Measurements from ENCODE around the gene TNS3. TPM values are rescaled to one million over a fixed set of nuclear protein-coding genes. Genes with fewer than 3 reads are reported as not detected.

TNS3 gene
- total RNA-seq, 1 experiment from 2014 or later, result 533 TPM

GRCh38 chr7:47475880-47476227, 106.1 kb downstream of the TNS3 start:
- ChIA-PET CTCF (no interaction called here), POLR2A (interaction anchor here (0.7 kb wide), 1 partner anchor 9 kb away, joined by 3 read pairs; no protein-coding TSS in a partner anchor)
- no peak for TF ChIP-seq SIN3A (IDR thresholded peaks at IDR 0.05; ENCODE audit: borderline replicate concordance, insufficient read depth, low read depth, low read length)
- TF ChIP-seq, protein P1, sequence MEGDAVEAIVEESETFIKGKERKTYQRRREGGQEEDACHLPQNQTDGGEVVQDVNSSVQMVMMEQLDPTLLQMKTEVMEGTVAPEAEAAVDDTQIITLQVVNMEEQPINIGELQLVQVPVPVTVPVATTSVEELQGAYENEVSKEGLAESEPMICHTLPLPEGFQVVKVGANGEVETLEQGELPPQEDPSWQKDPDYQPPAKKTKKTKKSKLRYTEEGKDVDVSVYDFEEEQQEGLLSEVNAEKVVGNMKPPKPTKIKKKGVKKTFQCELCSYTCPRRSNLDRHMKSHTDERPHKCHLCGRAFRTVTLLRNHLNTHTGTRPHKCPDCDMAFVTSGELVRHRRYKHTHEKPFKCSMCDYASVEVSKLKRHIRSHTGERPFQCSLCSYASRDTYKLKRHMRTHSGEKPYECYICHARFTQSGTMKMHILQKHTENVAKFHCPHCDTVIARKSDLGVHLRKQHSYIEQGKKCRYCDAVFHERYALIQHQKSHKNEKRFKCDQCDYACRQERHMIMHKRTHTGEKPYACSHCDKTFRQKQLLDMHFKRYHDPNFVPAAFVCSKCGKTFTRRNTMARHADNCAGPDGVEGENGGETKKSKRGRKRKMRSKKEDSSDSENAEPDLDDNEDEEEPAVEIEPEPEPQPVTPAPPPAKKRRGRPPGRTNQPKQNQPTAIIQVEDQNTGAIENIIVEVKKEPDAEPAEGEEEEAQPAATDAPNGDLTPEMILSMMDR (IDR thresholded peaks at IDR 0.05), result no peak
- no peak for TF ChIP-seq TCF7L2 (IDR thresholded peaks at IDR 0.05; ENCODE audit: low read depth, low read length)
- TF ChIP-seq, protein P2, sequence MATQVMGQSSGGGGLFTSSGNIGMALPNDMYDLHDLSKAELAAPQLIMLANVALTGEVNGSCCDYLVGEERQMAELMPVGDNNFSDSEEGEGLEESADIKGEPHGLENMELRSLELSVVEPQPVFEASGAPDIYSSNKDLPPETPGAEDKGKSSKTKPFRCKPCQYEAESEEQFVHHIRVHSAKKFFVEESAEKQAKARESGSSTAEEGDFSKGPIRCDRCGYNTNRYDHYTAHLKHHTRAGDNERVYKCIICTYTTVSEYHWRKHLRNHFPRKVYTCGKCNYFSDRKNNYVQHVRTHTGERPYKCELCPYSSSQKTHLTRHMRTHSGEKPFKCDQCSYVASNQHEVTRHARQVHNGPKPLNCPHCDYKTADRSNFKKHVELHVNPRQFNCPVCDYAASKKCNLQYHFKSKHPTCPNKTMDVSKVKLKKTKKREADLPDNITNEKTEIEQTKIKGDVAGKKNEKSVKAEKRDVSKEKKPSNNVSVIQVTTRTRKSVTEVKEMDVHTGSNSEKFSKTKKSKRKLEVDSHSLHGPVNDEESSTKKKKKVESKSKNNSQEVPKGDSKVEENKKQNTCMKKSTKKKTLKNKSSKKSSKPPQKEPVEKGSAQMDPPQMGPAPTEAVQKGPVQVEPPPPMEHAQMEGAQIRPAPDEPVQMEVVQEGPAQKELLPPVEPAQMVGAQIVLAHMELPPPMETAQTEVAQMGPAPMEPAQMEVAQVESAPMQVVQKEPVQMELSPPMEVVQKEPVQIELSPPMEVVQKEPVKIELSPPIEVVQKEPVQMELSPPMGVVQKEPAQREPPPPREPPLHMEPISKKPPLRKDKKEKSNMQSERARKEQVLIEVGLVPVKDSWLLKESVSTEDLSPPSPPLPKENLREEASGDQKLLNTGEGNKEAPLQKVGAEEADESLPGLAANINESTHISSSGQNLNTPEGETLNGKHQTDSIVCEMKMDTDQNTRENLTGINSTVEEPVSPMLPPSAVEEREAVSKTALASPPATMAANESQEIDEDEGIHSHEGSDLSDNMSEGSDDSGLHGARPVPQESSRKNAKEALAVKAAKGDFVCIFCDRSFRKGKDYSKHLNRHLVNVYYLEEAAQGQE (IDR thresholded peaks at IDR 0.05; ENCODE audit: insufficient read depth in 1 of 2, low read depth in 2 of 2, low read length in 1 of 2), result no peak
- TF ChIP-seq POLR2AphosphoS5 (IDR thresholded peaks at IDR 0.05; ENCODE audit: low read depth, low read length), result no peak
- no peak for ATAC-seq
- intact Hi-C loops (cut with micrococcal nuclease; ENCODE audit: unreplicated experiment) (no loop called here), in situ Hi-C loops (cut with HindIII; ENCODE audit: low pct_unique_long_range_greater_than_20kb, low sequenced_read_pairs) (no loop called here)
- Histone ChIP-seq H3K4me1 (ENCODE audit: control insufficient read depth, insufficient read depth, low read length) (peaks cover 89% of the 10 kb centered on the region), H3K27ac (ENCODE audit: low read length) (peak overlapping the region; percentile 80), H3K27me3 (ENCODE audit: control insufficient read depth, insufficient read depth, low read length) (no peaks in the 10 kb centered on the region), H3K36me3 (ENCODE audit: control insufficient read depth, insufficient read depth, low read length) (peaks cover 6% of the 10 kb centered on the region), H3K4me3 (ENCODE audit: low read depth in 2 of 2, low read length in 2 of 2) (no peak overlapping the region), H3K9me3 (ENCODE audit: control insufficient read depth, insufficient read depth, low read depth, low read length) (no peaks in the 10 kb centered on the region)
- no peak for DNase-seq (ENCODE audit: low read depth, low spot score)
- no TSS peak for BruUV-seq (replicated peaks)

DNA sequence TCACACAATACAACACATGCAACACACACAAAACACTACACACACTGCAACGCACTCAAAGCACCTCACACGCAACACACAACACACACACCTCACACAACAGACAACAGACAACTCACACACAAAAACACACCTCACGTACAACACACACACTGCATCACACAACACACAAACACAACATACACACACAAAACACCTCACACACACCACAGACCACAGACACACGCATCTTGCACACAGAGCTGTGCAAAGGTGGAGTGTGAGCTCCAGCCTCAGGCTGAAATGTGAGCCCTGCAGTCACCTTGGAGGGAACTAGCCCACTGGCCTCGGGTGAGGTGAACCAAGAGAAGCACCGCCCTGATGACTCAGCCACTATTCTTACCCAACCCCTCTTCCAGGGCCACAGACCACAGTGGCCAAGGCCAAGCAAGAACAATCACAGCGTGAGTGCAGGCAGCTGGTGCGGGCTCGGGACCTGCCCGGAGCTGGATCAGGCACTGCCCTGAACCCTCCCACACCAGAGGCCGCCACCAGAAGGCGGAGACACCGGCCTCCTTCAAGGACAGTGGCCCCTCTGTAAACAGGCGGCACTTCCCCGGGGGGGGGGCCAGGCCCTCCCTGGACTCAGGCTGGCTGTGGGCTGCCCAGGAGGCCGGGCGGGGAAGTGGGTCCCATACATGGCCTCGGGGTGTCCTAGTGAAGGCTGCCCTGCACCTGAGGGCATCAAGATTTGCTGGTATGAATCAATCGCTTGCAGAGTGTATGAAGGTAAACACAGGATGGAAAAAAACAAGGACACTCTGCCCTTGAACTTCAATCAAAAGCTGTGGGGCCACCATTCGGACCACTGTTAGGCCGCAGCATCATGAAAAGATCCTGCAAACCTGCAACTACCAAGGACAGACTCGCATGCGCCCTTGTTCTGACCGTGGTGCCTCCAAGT, 106.7 kb downstream of the TNS3 start:
- ATAC-seq (peak; percentile 86), DNase-seq (ENCODE audit: low read depth, low spot score) (peak; percentile 82)
- H3K4me1 ChIP-seq (ENCODE audit: control insufficient read depth, insufficient read depth, low read length), result peaks cover 89% of the 10 kb centered on the region
- intact Hi-C loops (cut with micrococcal nuclease; ENCODE audit: unreplicated experiment) (no loop called here), in situ Hi-C loops (cut with HindIII; ENCODE audit: low pct_unique_long_range_greater_than_20kb, low sequenced_read_pairs) (no loop called here)
- TF ChIP-seq SIN3A (IDR thresholded peaks at IDR 0.05; ENCODE audit: borderline replicate concordance, insufficient read depth, low read depth, low read length), result no peak
- TF ChIP-seq, protein P2 (IDR thresholded peaks at IDR 0.05; ENCODE audit: insufficient read depth in 1 of 2, low read depth in 2 of 2, low read length in 1 of 2), result no peak
- TF ChIP-seq, protein P1 (IDR thresholded peaks at IDR 0.05), result no peak
- peak; percentile 80 for TF ChIP-seq TCF7L2 (IDR thresholded peaks at IDR 0.05; ENCODE audit: low read depth, low read length)
- peak; percentile 35; the same call in 1 of the 2 replicates for TF ChIP-seq POLR2AphosphoS5 (IDR thresholded peaks at IDR 0.05; ENCODE audit: low read depth, low read length)
- H3K36me3 ChIP-seq (ENCODE audit: control insufficient read depth, insufficient read depth, low read length), result peaks cover 3% of the 10 kb centered on the region
- H3K4me3 ChIP-seq (ENCODE audit: low read depth in 2 of 2, low read length in 2 of 2), result peak overlapping the region in 1 of 2 experiments; percentile 14; a peak in 2 of 4 replicates
- no peaks in the 10 kb centered on the region for H3K9me3 ChIP-seq (ENCODE audit: control insufficient read depth, insufficient read depth, low read depth, low read length)
- no peaks in the 10 kb centered on the region for H3K27me3 ChIP-seq (ENCODE audit: control insufficient read depth, insufficient read depth, low read length)
- peak overlapping the region; percentile 80 for H3K27ac ChIP-seq (ENCODE audit: low read length)
- no TSS peak for BruUV-seq (replicated peaks)
- ChIA-PET POLR2A (interaction anchor here (0.6 to 0.7 kb wide), 2 partner anchors 9 to 94 kb away, joined by 3 read pairs; no protein-coding TSS in a partner anchor), CTCF (interaction anchor here (0.5 kb wide), 1 partner anchor 19 kb away, joined by 6 read pairs; no protein-coding TSS in a partner anchor)
